Esophagus muscularis mucosa (tissue), 4 donors: Measurements from ENCODE around the gene PARP1. TPM values are rescaled to one million over a fixed set of nuclear protein-coding genes. Genes with fewer than 3 reads are reported as not detected.

Experiments
- DNase-seq: peaks from one replicate; pipeline ENCODE4 v3.0.0-alpha.2; 2017; ENCODE audit errors: extremely low spot score
- H3K27ac ChIP-seq, 4 donors: fragments of 200-600 bp; sonication (generic); replicated peaks in 1 of 4; 1 replicate in 3 of 4; 2 replicates in 1 of 4; pipeline ENCODE4 v1.5.1; 2016 to 2019; ENCODE audit warnings: mild to moderate bottlenecking in 1 of 4
- H3K27me3 ChIP-seq, 4 donors: fragments of 200-600 bp; sonication (generic); one replicate each; pipeline versions ENCODE4 v1.5.1 to v1.6.0; 2016 to 2019
- H3K36me3 ChIP-seq, 4 donors: fragments of 200-600 bp; sonication (generic); one replicate each; pipeline ENCODE4 v1.5.1; 2016 to 2019
- H3K4me1 ChIP-seq, 4 donors: fragments of 200-600 bp; sonication (generic); one replicate each; pipeline ENCODE4 v1.5.1; 2016 to 2019
- H3K4me3 ChIP-seq, 4 donors: fragments of 200-600 bp; sonication (generic); 1 replicate in 2 of 4; 2 replicates in 2 of 4; pipeline ENCODE4 v1.5.1; 2016 to 2019; ENCODE audit warnings: mild to moderate bottlenecking in 4 of 4, moderate library complexity in 1 of 4
- H3K9me3 ChIP-seq, 4 donors: fragments of 200-600 bp; sonication (generic); 1 replicate in 3 of 4; 2 replicates in 1 of 4; pipeline ENCODE4 v1.5.1; 2016 to 2019
- EP300 ChIP-seq: sonication (generic); formaldehyde crosslinking; IDR thresholded peaks from one replicate; pipeline ENCODE4 v1.6.1; 2017; ENCODE audit warnings: antibody characterized with exemption
- POLR2A ChIP-seq: fragments of 450-650 bp; IDR thresholded peaks from one replicate; pipeline ENCODE4 v1.6.1; 2017; ENCODE audit warnings: antibody characterized with exemption, moderate library complexity, mild to moderate bottlenecking, low read depth
- POLR2AphosphoS5 ChIP-seq, 2 donors: sonication (generic); formaldehyde crosslinking; IDR thresholded peaks; one replicate each; pipeline ENCODE4 v1.6.1; 2017; ENCODE audit warnings: antibody characterized with exemption in 2 of 2
- WGBS: methylation state at CpG from one replicate; pipeline ENCODE4 v1.1.5; 2018; 5-methylcytosine and 5-hydroxymethylcytosine counted together
- intact Hi-C: fragments of 100-400 bp; cut with DNase I; formaldehyde crosslinking; loops from one replicate; pipeline ENCODE4 v1.15.1; 2023
- total RNA-seq, 4 donors: library from RNA; depleted of rRNA; stranded (reverse); fragments of >200 nt; gene quantifications; one replicate each; pipeline versions ENCODE4 v1.1.0 to v1.2.1, GENCODE V29; 2016
- TF ChIP-seq, protein P1 (sequence below), 3 experiments: fragments of 200-600 bp in 2 of 3; fragments of 450-650 bp in 1 of 3; sonication (generic) in 2 of 3; IDR thresholded peaks; one replicate each; pipeline ENCODE4 v1.5.1; 2017 to 2019; ENCODE audit warnings: antibody characterized with exemption in 3 of 3, mild to moderate bottlenecking in 2 of 3, moderate library complexity in 1 of 3

The PARP1 gene
- total RNA-seq, 4 donors from 2014 or later = 103 to 136 (median 108) TPM

GRCh38 chr1:226440512-226440911, 32.6 kb upstream of the PARP1 start:
- no peak for DNase-seq
- H3K4me3 ChIP-seq = no peak overlapping the region
- H3K27ac ChIP-seq = no peak overlapping the region
- H3K4me1 ChIP-seq = peaks cover 0 to 4% (median 0%) of the 10 kb centered on the region in 4 donors
- TF ChIP-seq EP300 = no peak
- no peak for TF ChIP-seq POLR2AphosphoS5 (IDR thresholded peaks at IDR 0.05)
- WGBS = 91% methylated on average over 5 of the region's 5 CpGs
- H3K9me3 ChIP-seq = no peaks in the 10 kb centered on the region
- no peaks in the 10 kb centered on the region for H3K36me3 ChIP-seq
- intact Hi-C loops = no loop called here
- H3K27me3 ChIP-seq = peaks cover 0 to 18% (median 0%) of the 10 kb centered on the region in 4 donors

- Histone ChIP-seq H3K9me3 (no peaks in the 10 kb centered on the region), H3K27ac (no peak overlapping the region), H3K4me3 (no peak overlapping the region), H3K27me3 (peaks cover 0 to 8% (median 0%) of the 10 kb centered on the region in 4 donors), H3K36me3 (no peaks in the 10 kb centered on the region), H3K4me1 (peaks cover 0 to 4% (median 0%) of the 10 kb centered on the region in 4 donors)
- no peak for DNase-seq
- TF ChIP-seq POLR2AphosphoS5 (IDR thresholded peaks at IDR 0.05) (no peak), POLR2A (no peak), EP300 (no peak)
- TF ChIP-seq, protein P1, sequence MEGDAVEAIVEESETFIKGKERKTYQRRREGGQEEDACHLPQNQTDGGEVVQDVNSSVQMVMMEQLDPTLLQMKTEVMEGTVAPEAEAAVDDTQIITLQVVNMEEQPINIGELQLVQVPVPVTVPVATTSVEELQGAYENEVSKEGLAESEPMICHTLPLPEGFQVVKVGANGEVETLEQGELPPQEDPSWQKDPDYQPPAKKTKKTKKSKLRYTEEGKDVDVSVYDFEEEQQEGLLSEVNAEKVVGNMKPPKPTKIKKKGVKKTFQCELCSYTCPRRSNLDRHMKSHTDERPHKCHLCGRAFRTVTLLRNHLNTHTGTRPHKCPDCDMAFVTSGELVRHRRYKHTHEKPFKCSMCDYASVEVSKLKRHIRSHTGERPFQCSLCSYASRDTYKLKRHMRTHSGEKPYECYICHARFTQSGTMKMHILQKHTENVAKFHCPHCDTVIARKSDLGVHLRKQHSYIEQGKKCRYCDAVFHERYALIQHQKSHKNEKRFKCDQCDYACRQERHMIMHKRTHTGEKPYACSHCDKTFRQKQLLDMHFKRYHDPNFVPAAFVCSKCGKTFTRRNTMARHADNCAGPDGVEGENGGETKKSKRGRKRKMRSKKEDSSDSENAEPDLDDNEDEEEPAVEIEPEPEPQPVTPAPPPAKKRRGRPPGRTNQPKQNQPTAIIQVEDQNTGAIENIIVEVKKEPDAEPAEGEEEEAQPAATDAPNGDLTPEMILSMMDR (IDR thresholded peaks at IDR 0.05) = peak in 1 of 3 experiments; percentile 30
- WGBS = 68% methylated on average over 2 of the region's 2 CpGs
- intact Hi-C loops = no loop called here
Measured at GRCh38 chr1:226438007-226438406, 30.1 kb upstream of the PARP1 start.

- DNase-seq = no peak
- TF ChIP-seq, protein P1 (IDR thresholded peaks at IDR 0.05) = no peak
- TF ChIP-seq EP300 (no peak), POLR2AphosphoS5 (IDR thresholded peaks at IDR 0.05) (no peak), POLR2A (no peak)
- Histone ChIP-seq H3K27ac (no peak overlapping the region), H3K4me3 (no peak overlapping the region), H3K36me3 (no peaks in the 10 kb centered on the region), H3K4me1 (peaks cover 0 to 4% (median 0%) of the 10 kb centered on the region in 4 donors), H3K27me3 (peaks cover 0 to 6% (median 0%) of the 10 kb centered on the region in 4 donors), H3K9me3 (no peaks in the 10 kb centered on the region)
- 44% methylated on average over 8 of the region's 8 CpGs for WGBS
- intact Hi-C loops = no loop called here
Measured at GRCh38 chr1:226436855-226437491, 29.1 kb upstream of the PARP1 start.

- WGBS = 88% methylated on average over 3 of the region's 3 CpGs
- no peak for DNase-seq
- no peak for TF ChIP-seq POLR2AphosphoS5 (IDR thresholded peaks at IDR 0.05)
- TF ChIP-seq, protein P1 (IDR thresholded peaks at IDR 0.05) = no peak
- TF ChIP-seq POLR2A = no peak
- no peak for TF ChIP-seq EP300
- Histone ChIP-seq H3K4me3 (no peak overlapping the region), H3K27me3 (peaks cover 0 to 5% (median 0%) of the 10 kb centered on the region in 4 donors), H3K36me3 (no peaks in the 10 kb centered on the region), H3K27ac (no peak overlapping the region), H3K9me3 (no peaks in the 10 kb centered on the region), H3K4me1 (peaks cover 0 to 4% (median 0%) of the 10 kb centered on the region in 4 donors)
- intact Hi-C loops = no loop called here
Measured at GRCh38 chr1:226436472-226436854, 28.6 kb upstream of the PARP1 start.

DNA sequence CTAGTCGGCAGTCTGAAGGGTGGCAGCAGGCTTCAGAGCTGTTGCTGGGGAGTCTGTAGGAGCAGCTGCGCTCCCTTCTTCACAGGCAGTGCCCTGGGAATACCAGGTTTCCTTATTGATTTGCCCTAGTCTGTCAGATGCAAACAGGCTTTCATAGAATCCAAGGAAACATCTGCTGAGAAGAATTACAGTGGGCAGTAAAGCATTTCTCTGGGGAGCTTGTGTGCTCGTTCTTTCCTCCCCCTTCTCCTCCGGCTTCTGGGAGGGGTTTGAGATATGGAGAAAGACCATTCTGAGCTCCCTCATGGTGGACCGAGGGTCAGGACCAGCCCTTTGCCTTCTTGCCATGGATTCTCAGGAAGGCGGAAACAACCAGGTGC, 25.4 kb upstream of the PARP1 start:
- WGBS = 80% methylated on average over 4 of the region's 6 CpGs
- Histone ChIP-seq H3K9me3 (no peaks in the 10 kb centered on the region), H3K27me3 (peaks cover 0 to 5% (median 0%) of the 10 kb centered on the region in 4 donors), H3K27ac (no peak overlapping the region), H3K36me3 (no peaks in the 10 kb centered on the region), H3K4me3 (no peak overlapping the region), H3K4me1 (peaks cover 0 to 4% (median 0%) of the 10 kb centered on the region in 4 donors)
- DNase-seq = no peak
- intact Hi-C loops = no loop called here
- TF ChIP-seq EP300 (no peak), POLR2AphosphoS5 (IDR thresholded peaks at IDR 0.05) (no peak), POLR2A (no peak)
